GM19467 (cell line): ENCODE results near the gene DOCK8.

Experiments used
- ATAC-seq: cut with Tn5 transposase; IDR thresholded peaks from one replicate; pipeline ENCODE4 v1.9.1; 2021; ENCODE audit warnings: mild to moderate bottlenecking, moderate library complexity; ENCODE audit not compliant: unreplicated experiment

The DOCK8 gene

GRCh38 chr9:354453-354852 lies 139.8 kb downstream of the DOCK8 start:
- no peak for ATAC-seq

GRCh38 chr9:357560-357959 lies 142.9 kb downstream of the DOCK8 start:
- ATAC-seq: no peak

DNA sequence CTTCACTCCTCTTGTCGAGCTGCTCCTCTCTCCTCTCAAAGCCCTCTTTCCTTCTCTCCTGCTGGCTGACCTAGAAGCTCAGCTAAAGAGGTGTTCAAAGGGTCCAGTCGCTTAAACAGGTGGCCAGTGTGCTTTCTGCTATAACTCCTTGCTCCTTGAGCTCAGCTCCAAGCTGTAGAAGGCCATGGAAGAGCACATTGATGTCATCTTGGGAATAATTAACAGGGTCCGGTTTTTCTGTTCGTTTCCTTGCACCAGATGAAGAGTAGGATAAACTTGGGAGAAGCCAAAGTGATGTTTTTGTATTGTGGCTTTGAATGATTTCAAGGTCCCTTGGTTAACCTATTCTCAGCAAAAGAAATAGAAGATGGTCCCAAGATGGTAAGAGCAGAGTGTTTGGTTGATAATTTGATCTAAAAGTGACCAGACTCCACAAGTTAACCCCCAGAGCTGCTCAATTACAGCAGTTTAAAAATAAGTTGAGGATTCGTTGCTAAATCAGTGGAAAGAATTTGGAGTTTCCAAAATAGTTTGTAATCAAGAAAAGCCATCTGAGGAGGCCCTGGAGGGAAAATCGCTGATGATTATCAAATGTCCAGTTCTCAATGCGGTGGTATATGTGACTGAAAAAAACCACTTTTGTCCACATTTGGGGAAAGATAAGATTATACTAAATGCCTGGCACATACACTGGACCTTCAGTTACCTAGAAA lies 148.1 kb downstream of the DOCK8 start:
- ATAC-seq: no peak

GRCh38 chr9:363274-363612 lies 148.6 kb downstream of the DOCK8 start:
- ATAC-seq: no peak

DNA sequence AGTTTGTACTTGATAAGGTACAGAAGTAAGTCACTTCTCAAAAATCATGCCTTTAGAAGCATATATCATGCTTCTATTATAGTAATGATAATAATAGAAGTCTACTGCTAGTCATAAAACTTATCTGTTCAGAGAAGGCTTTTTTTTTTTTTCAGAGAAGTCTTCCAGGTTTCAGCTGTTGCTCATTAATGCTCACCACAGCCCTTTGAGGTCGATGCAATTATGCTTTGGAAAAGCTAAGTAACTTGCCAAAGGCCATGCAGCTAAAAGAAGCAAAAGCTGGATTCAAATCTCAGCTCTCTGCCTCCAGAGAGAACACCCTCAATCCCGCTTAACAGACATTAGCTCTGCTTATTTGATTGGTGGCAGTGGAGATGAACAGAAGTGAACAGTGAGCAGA lies 150.8 kb downstream of the DOCK8 start:
- no peak for ATAC-seq

DNA sequence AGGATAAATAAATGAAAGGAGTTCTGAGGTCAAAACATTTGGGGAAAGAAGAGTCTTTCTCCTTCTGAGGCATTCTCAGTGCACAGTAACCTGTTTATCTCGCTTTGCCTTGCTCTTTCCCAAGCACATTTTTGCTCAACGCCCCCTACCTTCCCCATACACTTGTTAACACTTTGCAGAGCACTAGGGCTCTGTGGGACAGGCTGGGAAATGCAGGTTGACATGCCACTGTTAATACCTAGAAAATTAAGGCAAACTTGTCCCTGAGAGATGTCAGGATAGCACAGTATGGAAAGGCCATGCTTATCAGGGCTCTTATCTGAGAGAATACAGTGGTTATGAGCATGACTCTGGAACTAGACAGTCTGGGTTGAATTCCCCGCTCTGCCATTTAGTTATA lies 152.0 kb downstream of the DOCK8 start:
- ATAC-seq: no peak

- ATAC-seq: no peak
Observed at GRCh38 chr9:370086-370485, 155.4 kb downstream of the DOCK8 start.

DNA sequence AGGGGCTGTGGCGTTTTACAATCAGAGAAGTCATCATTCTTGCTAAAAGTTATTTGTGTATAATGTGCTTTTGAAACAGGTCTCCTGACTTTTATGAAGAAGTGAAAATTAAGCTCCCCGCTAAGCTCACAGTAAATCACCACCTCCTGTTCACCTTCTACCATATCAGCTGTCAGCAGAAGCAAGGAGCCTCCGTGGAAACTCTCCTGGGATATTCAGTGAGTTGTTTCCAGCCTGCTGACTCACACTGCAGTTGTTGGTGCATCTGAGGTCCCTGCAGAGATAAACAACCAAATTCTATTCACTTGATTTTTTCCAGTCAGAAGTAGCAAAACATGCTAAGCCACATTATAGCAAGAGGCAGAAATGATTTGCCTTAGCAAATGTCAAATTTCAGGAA lies 156.7 kb downstream of the DOCK8 start:
- ATAC-seq: no peak

DNA sequence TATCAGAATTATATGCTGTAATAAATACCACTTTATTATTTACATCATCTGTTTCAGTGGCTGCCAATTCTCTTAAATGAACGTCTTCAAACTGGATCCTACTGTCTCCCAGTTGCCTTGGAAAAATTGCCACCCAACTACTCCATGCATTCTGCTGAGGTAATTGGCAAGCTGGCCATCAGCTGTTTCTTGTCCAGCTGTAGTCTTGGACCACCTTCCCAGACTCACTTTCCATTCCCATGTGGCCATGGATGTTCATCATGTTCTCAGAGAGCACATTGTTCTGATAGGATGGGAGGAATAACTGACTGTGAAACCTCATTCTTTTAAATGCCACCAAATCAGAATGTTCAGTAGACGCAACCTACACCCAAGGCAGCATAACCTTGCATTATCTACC lies 157.5 kb downstream of the DOCK8 start:
- ATAC-seq: no peak

- ATAC-seq: no peak
Observed at GRCh38 chr9:373759-374206, 159.1 kb downstream of the DOCK8 start.

- ATAC-seq: no peak
Observed at GRCh38 chr9:374736-375135, 160.1 kb downstream of the DOCK8 start.

GRCh38 chr9:376115-376514 lies 161.4 kb downstream of the DOCK8 start:
- no peak for ATAC-seq

GRCh38 chr9:378263-378662 lies 163.6 kb downstream of the DOCK8 start:
- ATAC-seq: no peak

GRCh38 chr9:382383-382782 lies 167.7 kb downstream of the DOCK8 start:
- ATAC-seq: no peak

DNA sequence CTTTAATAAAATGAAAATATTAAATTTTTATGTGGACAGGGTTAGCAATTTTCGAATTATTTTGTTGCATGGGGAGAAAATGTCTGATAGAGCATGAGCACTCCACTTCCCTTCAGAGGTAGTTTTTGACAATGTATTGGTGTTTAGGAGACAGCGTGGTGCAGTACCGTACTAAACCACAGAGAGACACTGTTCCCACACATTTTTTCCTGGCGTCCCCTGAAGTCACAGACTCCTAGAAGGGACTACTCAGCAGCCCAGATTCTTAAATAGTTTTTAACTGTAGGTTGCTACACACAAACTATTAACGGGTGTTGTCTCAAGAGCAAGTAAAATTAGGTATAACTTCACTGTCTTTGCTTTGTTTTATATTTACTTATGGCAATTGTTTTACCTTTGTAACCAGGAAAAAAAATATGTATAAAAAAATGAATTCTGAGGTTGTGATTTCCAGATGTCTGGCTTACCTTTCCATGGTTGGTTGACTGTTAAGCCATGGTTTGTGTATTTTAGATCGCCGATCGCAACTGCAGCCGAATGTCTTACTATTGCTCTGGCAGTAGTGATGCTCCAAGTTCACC lies 171.2 kb downstream of the DOCK8 start:
- no peak for ATAC-seq

DNA sequence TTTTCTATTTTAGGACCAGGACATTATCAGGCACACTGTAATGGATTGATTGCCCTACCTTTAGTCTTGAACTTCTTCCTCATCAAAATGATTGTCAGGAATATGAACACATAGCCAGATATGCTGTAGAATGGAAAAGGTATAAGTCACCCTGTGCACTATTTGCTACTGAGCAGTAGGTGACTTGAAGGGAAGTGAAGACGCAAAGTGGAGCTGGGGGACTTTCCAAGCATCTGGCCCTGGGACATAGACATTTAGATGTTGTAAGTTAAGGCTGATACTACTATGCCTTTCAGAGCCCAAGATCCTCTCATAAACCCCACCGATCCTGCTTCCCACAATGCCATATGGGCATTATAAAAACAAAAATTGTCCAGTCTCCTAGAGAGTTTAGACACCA lies 174.5 kb downstream of the DOCK8 start:
- no peak for ATAC-seq

DNA sequence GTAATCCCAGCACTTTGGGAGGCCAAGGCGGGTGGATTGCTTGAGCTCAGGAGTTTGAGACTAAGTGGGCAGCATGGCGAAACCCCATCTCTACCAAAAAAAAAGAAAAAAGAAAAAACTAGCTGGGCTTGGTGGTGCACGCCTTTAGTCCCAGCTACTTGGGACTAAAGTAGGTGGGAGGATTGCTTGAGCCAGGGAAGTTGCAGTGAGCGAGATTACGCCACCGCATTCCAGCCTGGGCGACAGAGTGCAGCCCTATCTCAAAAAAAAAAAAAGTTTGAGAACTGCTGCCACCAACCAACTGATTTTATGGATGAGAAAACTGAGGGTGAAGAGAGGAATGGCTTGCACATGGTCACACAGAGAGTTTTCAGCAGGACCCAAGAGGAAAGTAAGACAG lies 175.1 kb downstream of the DOCK8 start:
- ATAC-seq: no peak

DNA sequence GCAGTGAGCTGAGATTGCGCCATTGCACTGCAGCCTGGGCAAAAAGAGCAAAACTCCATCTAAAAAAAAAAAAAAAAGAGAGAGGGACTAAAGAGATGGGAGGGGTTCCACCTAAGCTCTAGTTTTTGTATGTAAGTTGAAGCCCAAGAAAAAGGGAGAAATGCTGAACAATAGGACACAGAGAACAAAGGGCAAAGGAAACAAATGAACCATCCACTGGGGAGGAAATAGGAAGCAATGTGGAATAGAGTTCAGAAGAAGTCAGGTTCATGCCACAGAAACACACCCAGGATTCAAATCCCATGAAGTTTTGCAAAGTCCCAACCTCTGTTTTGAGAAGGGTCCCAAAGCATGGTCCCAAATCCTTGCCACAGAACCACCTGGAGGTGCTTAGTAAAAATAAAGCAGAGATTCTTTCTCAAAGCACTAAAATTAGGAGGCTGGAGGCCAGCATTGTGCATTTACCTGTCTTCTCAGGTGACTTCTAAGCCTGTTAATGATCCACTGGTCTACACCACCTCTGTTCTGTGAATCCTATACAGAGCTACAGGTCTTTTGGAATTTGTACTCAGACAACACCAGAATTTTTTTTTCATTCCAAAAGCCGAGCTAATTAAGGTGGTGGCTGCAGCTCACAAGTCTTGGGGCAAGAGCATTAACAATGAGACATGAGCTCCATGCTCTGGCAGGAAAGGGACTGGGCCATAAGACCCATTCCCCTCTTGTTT lies 177.6 kb downstream of the DOCK8 start:
- no peak for ATAC-seq

DNA sequence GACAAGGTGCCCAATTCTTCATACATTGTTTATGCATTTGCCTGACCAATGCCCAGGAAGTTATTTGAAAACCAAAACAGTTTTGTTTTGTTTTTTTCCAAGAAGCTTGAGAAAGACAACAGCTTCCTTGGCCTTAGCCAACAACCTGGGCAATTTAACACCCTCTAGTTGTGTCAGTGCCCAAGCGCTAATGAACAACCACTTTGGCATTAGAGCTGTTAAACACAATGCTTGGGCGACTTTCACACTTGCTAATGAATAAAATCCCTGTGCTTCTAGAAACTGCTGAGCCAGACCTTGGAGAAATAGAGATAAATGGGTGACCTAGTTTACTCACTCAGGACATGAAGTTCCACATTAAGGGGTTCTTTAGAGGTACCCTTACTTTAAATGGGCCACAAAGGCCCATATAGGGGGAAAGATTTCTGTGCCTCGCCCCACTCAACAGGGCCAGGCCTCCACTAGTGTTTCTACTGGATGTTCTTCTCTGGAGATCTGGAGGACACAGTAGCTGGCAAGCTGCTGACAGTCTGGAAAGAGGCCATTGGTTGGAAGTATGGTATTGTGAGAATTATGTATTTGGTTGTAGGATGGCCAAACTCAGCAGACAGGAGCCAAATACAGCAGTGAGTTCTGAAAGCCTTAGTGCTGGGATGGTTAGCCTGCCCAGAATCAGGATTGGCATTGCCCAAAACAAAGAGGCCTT lies 179.8 kb downstream of the DOCK8 start:
- ATAC-seq: no peak

- ATAC-seq: no peak
Observed at GRCh38 chr9:396396-396795, 181.7 kb downstream of the DOCK8 start.

GRCh38 chr9:398085-398484 lies 183.4 kb downstream of the DOCK8 start:
- no peak for ATAC-seq

DNA sequence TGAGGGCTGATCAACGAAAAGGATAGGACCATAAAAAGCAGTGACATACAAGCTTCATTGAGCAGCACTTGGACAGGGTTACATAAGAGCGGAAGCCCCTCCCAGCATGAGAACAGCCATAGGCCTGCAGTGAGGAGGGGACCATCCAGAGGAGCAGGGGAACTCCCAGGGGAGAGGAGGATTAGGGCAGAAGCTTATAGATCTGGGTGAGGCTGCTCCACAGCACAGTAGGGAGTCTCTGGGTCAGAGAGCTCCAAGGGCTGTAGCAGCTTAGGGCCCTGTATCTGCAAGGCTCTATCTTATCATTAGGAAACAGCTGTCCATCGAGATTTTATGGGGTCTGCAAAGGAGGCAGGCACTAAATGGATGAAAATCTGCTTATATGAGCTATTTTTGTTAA lies 186.6 kb downstream of the DOCK8 start:
- no peak for ATAC-seq
